ENCODE results near the gene WDFY4.

DNA sequence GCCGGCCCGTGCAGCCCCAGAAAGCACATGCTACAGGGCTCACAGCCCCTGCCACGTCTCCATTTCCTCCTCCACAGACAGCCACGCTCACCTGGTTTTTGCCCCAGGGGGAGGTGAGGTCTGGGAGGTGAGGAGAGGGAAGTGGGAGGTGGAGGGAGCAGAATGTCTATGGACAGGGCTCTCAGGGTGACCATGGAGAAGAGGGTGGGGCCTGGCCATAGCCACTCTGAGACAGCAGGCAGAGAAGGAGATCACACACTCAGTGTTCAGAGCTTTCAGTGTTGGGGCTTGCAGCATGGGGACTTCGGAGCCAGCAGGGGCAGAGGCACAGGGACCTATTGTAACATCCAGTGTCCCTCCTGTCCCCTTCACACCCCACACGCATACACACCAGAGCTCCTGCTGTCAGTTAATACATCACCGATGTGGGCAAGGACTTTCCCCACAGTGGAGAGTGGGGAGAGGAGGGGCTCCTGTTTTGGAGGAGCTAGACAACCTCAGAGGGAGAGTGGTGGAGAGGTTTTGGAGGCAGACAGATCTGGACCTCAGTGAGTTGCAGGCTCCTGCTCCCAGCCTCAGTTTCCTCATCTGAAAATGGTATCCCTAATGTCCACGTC is 14.4 kb downstream of the WDFY4 start:
- TF ChIP-seq, protein P1, sequence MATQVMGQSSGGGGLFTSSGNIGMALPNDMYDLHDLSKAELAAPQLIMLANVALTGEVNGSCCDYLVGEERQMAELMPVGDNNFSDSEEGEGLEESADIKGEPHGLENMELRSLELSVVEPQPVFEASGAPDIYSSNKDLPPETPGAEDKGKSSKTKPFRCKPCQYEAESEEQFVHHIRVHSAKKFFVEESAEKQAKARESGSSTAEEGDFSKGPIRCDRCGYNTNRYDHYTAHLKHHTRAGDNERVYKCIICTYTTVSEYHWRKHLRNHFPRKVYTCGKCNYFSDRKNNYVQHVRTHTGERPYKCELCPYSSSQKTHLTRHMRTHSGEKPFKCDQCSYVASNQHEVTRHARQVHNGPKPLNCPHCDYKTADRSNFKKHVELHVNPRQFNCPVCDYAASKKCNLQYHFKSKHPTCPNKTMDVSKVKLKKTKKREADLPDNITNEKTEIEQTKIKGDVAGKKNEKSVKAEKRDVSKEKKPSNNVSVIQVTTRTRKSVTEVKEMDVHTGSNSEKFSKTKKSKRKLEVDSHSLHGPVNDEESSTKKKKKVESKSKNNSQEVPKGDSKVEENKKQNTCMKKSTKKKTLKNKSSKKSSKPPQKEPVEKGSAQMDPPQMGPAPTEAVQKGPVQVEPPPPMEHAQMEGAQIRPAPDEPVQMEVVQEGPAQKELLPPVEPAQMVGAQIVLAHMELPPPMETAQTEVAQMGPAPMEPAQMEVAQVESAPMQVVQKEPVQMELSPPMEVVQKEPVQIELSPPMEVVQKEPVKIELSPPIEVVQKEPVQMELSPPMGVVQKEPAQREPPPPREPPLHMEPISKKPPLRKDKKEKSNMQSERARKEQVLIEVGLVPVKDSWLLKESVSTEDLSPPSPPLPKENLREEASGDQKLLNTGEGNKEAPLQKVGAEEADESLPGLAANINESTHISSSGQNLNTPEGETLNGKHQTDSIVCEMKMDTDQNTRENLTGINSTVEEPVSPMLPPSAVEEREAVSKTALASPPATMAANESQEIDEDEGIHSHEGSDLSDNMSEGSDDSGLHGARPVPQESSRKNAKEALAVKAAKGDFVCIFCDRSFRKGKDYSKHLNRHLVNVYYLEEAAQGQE (IDR thresholded peaks at IDR 0.05; ENCODE audit: insufficient read depth in 1 of 2, low read depth in 2 of 2, low read length in 2 of 2), result no peak
- TF ChIP-seq POLR2AphosphoS5 (IDR thresholded peaks at IDR 0.05; ENCODE audit: low read depth, low read length), result no peak
